GM23248 (cell line): ENCODE measurements around the gene MGAT3. TPM values are rescaled to one million over a fixed set of nuclear protein-coding genes. Genes with fewer than 3 reads are reported as not detected.

ENCODE experiments used
- DNase-seq: peaks from one replicate; pipeline ENCODE4 v3.0.0-alpha.2; 2015
- H2AFZ ChIP-seq: fragments of 200-600 bp; sonication (generic); 2 replicates; pipeline ENCODE4 v1.6.1; 2016; ENCODE audit warnings: antibody characterized with exemption
- H3F3A ChIP-seq: fragments of 200-600 bp; sonication (generic); 2 replicates; pipeline ENCODE4 v1.6.1; 2016; ENCODE audit warnings: mild to moderate bottlenecking, antibody characterized with exemption, mixed run types; ENCODE audit not compliant: insufficient read depth
- H3K27ac ChIP-seq: fragments of 200-600 bp; sonication (generic); 2 replicates; pipeline ENCODE4 v1.5.1; 2016; ENCODE audit warnings: mild to moderate bottlenecking
- H3K27me3 ChIP-seq: fragments of 200-600 bp; sonication (generic); replicated peaks from 2 replicates; pipeline ENCODE4 v1.6.1; 2016; ENCODE audit warnings: mild to moderate bottlenecking; ENCODE audit not compliant: insufficient read depth
- H3K36me3 ChIP-seq: fragments of 200-600 bp; sonication (generic); 2 replicates; pipeline ENCODE4 v1.6.1; 2016; ENCODE audit warnings: low read depth, mild to moderate bottlenecking
- H3K4me1 ChIP-seq: fragments of 200-600 bp; sonication (generic); 2 replicates; pipeline ENCODE4 v1.6.1; 2016; ENCODE audit warnings: mild to moderate bottlenecking; ENCODE audit not compliant: insufficient read depth
- H3K4me2 ChIP-seq: fragments of 200-600 bp; sonication (generic); one replicate; pipeline ENCODE4 v1.6.1; 2016; ENCODE audit warnings: mild to moderate bottlenecking; ENCODE audit not compliant: unreplicated experiment
- H3K4me3 ChIP-seq: fragments of 200-600 bp; sonication (generic); 2 replicates; pipeline ENCODE4 v1.5.1; 2016; ENCODE audit warnings: mild to moderate bottlenecking
- H3K79me2 ChIP-seq: fragments of 200-600 bp; sonication (generic); 2 replicates; pipeline ENCODE4 v1.6.1; 2016; ENCODE audit warnings: mild to moderate bottlenecking; ENCODE audit not compliant: insufficient read depth
- H3K9ac ChIP-seq: fragments of 200-600 bp; sonication (generic); 2 replicates; pipeline ENCODE4 v1.6.1; 2016; ENCODE audit warnings: mild to moderate bottlenecking
- H3K9me2 ChIP-seq: fragments of 200-600 bp; sonication (generic); 2 replicates; pipeline ENCODE4 v1.6.1; 2016; ENCODE audit warnings: mixed run types, mild to moderate bottlenecking, moderate library complexity; ENCODE audit not compliant: insufficient read depth
- H3K9me3 ChIP-seq: fragments of 200-600 bp; sonication (generic); one replicate; pipeline ENCODE4 v1.6.1; 2017; ENCODE audit warnings: low read depth
- H4K20me1 ChIP-seq: fragments of 200-600 bp; sonication (generic); 2 replicates; pipeline ENCODE4 v1.6.0; 2016; ENCODE audit not compliant: insufficient read depth
- EZH2 ChIP-seq: fragments of 200-600 bp; sonication (generic); IDR thresholded peaks from 2 replicates; pipeline ENCODE4 v1.6.1; 2018; ENCODE audit warnings: antibody characterized with exemption, mild to moderate bottlenecking; ENCODE audit not compliant: insufficient read depth, poor library complexity, severe bottlenecking
- EZH2phosphoT487 ChIP-seq: fragments of 200-600 bp; sonication (generic); IDR thresholded peaks from 2 replicates; pipeline ENCODE4 v1.6.1; 2018; ENCODE audit warnings: antibody characterized with exemption, moderate library complexity, mild to moderate bottlenecking, low read depth; ENCODE audit not compliant: insufficient read depth
- WGBS, 2 experiments: methylation state at CpG; one replicate each; pipeline ENCODE4 v1.1.6; 2015 to 2017; ENCODE audit warnings: low lambda C conversion rate in 2 of 2, low coverage in 1 of 2; ENCODE audit errors: missing lambda C conversion rate in 2 of 2; 5-methylcytosine and 5-hydroxymethylcytosine counted together
- in situ Hi-C: fragments of 300-500 bp; cut with MboI; formaldehyde crosslinking; loops from 2 replicates; pipeline ENCODE4 v1.15.0; 2020
- polyA plus RNA-seq: library from polyadenylated mRNA; unstranded; fragments of >200 nt; fragmentation: Nextera tagmentation; extraction: Ambion mirVana; gene quantifications from 2 replicates; pipeline ENCODE4 v1.2.1, GENCODE V29; 2016
- total RNA-seq: library from RNA; depleted of rRNA; stranded (reverse); fragments of >200 nt; shearing (Covaris generic); gene quantifications from 2 replicates; pipeline ENCODE4 v1.2.3, GENCODE V29; 2014

MGAT3 gene
- total and polyA plus RNA-seq, 2 experiments from 2014 or later: not detected

DNA sequence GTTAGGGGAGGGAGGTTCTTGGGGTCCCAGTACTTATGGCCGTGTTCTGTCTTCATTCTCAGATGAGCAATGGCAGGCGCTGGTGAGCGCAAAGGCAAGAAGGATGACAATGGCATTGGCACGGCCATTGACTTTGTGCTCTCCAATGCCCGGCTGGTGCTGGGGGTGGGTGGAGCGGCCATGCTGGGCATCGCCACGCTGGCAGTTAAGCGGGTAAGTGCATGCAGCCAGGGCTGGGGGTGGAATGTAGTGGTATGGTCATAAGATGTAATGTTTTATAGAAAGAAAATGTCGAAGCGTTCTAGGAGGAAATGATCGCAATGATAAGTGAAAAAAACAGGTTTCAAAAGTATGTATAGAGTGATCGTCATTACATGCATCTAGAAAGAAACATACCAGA, 54.4 kb downstream of the MGAT3 start:
- Histone ChIP-seq H3K4me1 (no peaks in the 10 kb centered on the region), H4K20me1 (no peaks in the 10 kb centered on the region), H3K4me2 (no peak overlapping the region), H3K9me3 (no peaks in the 10 kb centered on the region), H3K9me2 (no peaks in the 10 kb centered on the region), H3K27me3 (no peaks in the 10 kb centered on the region), H2AFZ (no peak overlapping the region), H3K36me3 (peaks cover 39% of the 10 kb centered on the region), H3K4me3 (no peak overlapping the region), H3K9ac (no peak overlapping the region), H3K79me2 (peaks cover 76% of the 10 kb centered on the region), H3K27ac (no peak overlapping the region), H3F3A (0 out of 2 replicates have a peak, but pooled peaks cover 4% of the 10 kb centered on the region)
- WGBS, 2 experiments: 92 to 93% methylated on average over 13 of the region's 13 CpGs
- no peak for TF ChIP-seq EZH2phosphoT487
- TF ChIP-seq EZH2: no peak
- in situ Hi-C loops: loop anchor here (10.0 kb wide), 1 partner anchor 356 kb away; the partner anchor contains the start of gene CBX7
- DNase-seq: no peak

DNA sequence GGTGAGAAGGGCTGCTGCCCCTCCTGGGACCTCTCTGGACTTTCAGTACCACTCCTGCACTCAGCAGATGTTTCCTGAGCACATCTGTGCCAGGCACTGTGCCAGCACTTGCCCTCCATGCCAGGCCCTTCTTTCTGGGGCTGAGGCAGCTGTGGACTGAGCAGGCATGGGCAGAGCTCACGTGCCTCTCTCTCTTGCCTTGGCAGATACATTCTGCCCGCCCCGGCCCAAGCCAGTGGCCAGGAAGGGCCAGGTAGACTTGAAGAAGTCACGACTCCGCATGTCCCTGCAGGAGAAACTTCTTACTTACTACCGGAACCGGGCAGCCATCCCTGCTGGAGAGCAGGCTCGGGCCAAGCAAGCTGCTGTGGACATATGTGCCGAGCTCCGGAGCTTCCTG, 55.2 kb downstream of the MGAT3 start:
- Histone ChIP-seq H3K79me2 (peaks cover 76% of the 10 kb centered on the region), H3K4me1 (no peaks in the 10 kb centered on the region), H3K9me3 (no peaks in the 10 kb centered on the region), H4K20me1 (no peaks in the 10 kb centered on the region), H3K9ac (no peak overlapping the region), H3K4me3 (no peak overlapping the region), H3K27me3 (no peaks in the 10 kb centered on the region), H3K4me2 (no peak overlapping the region), H3K36me3 (peaks cover 34% of the 10 kb centered on the region), H3F3A (peaks cover 8% of the 10 kb centered on the region), H2AFZ (no peak overlapping the region), H3K9me2 (no peaks in the 10 kb centered on the region), H3K27ac (no peak overlapping the region)
- WGBS, 2 experiments: 81 to 88% methylated on average over 10 of the region's 10 CpGs
- no peak for DNase-seq
- TF ChIP-seq EZH2phosphoT487 (no peak), EZH2 (no peak)
- in situ Hi-C loops: loop anchor here (10.0 kb wide), 1 partner anchor 357 kb away; the partner anchor contains the start of gene CBX7

DNA sequence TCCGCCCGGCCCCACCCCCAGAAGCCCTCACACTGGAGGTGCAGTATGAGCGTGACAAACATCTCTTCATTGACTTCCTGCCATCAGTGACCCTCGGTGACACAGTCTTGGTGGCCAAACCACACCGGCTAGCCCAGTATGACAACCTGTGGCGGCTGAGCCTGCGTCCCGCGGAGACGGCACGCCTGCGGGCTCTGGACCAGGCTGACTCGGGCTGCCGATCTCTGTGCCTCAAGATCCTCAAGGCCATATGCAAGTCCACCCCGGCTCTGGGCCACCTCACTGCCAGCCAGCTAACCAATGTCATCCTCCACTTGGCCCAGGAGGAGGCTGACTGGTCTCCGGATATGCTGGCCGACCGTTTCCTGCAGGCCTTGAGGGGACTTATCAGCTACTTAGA, 57.0 kb downstream of the MGAT3 start:
- no peak overlapping the region for H2AFZ ChIP-seq
- no peak for TF ChIP-seq EZH2phosphoT487
- no peak for TF ChIP-seq EZH2
- H3K4me3 ChIP-seq: no peak overlapping the region
- peaks cover 76% of the 10 kb centered on the region for H3K79me2 ChIP-seq
- H3K9me2 ChIP-seq: no peaks in the 10 kb centered on the region
- H4K20me1 ChIP-seq: no peaks in the 10 kb centered on the region
- peaks cover 34% of the 10 kb centered on the region for H3K36me3 ChIP-seq
- no peak for DNase-seq
- no peak overlapping the region for H3K27ac ChIP-seq
- no peak overlapping the region for H3K4me2 ChIP-seq
- in situ Hi-C loops: loop anchor here (10.0 kb wide), 1 partner anchor 359 kb away; the partner anchor contains the start of gene CBX7
- peaks cover 26% of the 10 kb centered on the region for H3F3A ChIP-seq
- H3K9me3 ChIP-seq: no peaks in the 10 kb centered on the region
- no peaks in the 10 kb centered on the region for H3K27me3 ChIP-seq
- WGBS, 2 experiments: 89 to 91% methylated on average over 10 to 18 of the region's 18 CpGs
- peaks cover 9% of the 10 kb centered on the region for H3K4me1 ChIP-seq
- H3K9ac ChIP-seq: no peak overlapping the region

DNA sequence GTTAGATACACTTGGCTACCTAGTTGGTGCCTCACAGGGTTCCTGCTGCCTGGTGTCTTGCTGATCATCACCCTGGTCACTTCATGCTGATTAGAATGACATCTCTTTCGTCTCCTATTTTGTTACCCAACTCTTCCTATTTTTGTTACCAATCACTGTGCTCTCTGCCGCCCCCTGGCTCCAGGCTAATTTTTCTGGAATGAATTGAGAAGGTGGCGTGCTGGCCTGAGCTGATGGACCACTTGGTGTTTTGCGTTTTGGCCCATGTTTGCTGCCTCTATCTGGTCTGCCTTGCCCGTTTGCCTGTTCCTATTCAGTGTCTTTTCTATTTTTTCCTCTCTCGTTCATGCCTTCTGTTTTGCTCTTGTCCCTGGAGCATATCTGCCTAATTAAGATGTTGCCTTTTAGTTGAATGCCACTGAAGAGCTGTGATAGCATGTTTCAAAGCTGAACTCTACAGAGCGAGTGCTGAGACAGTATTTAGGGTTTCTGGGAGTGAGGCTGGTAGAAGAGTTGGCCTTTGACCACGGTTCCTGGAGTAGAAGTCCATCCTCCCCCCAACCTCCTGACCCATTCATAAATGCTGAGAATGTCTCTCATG, 57.7 kb downstream of the MGAT3 start:
- Histone ChIP-seq H3K36me3 (peaks cover 34% of the 10 kb centered on the region), H3K4me1 (peaks cover 14% of the 10 kb centered on the region), H3K27ac (no peak overlapping the region), H3K4me2 (no peak overlapping the region), H3K79me2 (peaks cover 72% of the 10 kb centered on the region), H3K9me2 (no peaks in the 10 kb centered on the region), H3K9me3 (no peaks in the 10 kb centered on the region), H3K4me3 (no peak overlapping the region), H3F3A (peaks cover 33% of the 10 kb centered on the region), H3K27me3 (no peaks in the 10 kb centered on the region), H2AFZ (no peak overlapping the region), H4K20me1 (no peaks in the 10 kb centered on the region), H3K9ac (no peak overlapping the region)
- in situ Hi-C loops: loop anchor here (10.0 kb wide), 1 partner anchor 360 kb away; the partner anchor contains the start of gene CBX7
- DNase-seq: peak; percentile 63
- WGBS, 2 experiments: 39 to 46% methylated on average over 8 of the region's 8 CpGs
- TF ChIP-seq EZH2phosphoT487 (no peak), EZH2 (no peak)
